Chondrocyte (in vitro differentiated cells): ENCODE measurements around the gene FBXO17. TPM values are rescaled to one million over a fixed set of nuclear protein-coding genes. Genes with fewer than 3 reads are reported as not detected.
A peak's percentile ranks its signal among the peaks of the same experiment; 100 is the strongest.

Experiments used
- DNase-seq: peaks from one replicate; pipeline ENCODE4 v3.0.0; 2021; ENCODE audit warnings: mixed read lengths, low spot score
- H3K27ac Mint-ChIP-seq: one replicate; pipeline ENCODE4 v1.8.0; 2021; ENCODE audit warnings: mild to moderate bottlenecking, moderate library complexity, mixed read lengths; ENCODE audit not compliant: unreplicated experiment
- H3K27me3 Mint-ChIP-seq: 2 replicates; pipeline ENCODE4 v1.8.0; 2021; ENCODE audit warnings: low read depth, mixed read lengths
- H3K36me3 Mint-ChIP-seq: 2 replicates; pipeline ENCODE4 v1.8.0; 2021; ENCODE audit warnings: low read depth, mixed read lengths
- H3K4me1 Mint-ChIP-seq: 2 replicates; pipeline ENCODE4 v1.8.0; 2021; ENCODE audit warnings: low read depth, mild to moderate bottlenecking, mixed read lengths
- H3K4me3 Mint-ChIP-seq: one replicate; pipeline ENCODE4 v1.8.0; 2021; ENCODE audit warnings: mild to moderate bottlenecking, moderate library complexity, mixed read lengths; ENCODE audit not compliant: unreplicated experiment
- H3K9me3 Mint-ChIP-seq: 2 replicates; pipeline ENCODE4 v1.8.0; 2021; ENCODE audit warnings: low read depth, mixed read lengths
- total RNA-seq: library from RNA; stranded (reverse); gene quantifications from 3 replicates; pipeline ENCODE4 v1.2.1, GENCODE V29; 2021
- TF ChIP-seq, protein P1 (sequence below): fragments of 200-600 bp; sonication (generic); IDR thresholded peaks from 2 replicates; pipeline ENCODE4 v1.5.0; 2021; ENCODE audit warnings: antibody characterized with exemption, mild to moderate bottlenecking, moderate library complexity

Gene FBXO17
- total RNA-seq, 1 donor from 2014 or later: 40.2 TPM

DNA sequence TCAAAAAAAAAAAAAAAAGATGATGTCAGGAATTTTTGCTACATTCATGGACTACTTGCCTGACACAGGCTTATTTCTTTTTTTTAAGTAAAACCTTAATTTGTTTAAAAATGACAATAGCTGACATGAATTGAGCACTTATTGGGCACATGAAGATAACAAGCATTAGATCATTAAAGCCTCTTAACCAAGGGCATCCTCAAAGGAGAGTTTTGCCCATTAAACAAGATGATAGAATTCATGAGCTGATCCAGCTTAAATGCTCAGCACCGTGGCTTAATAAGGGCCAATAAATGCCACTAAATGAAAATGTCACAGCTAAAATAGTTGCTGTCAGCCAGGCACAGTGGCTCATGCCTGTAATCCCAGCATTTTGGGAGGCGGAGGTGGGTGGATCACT lies 19.3 kb downstream of the FBXO17 start:
- TF ChIP-seq, protein P1, sequence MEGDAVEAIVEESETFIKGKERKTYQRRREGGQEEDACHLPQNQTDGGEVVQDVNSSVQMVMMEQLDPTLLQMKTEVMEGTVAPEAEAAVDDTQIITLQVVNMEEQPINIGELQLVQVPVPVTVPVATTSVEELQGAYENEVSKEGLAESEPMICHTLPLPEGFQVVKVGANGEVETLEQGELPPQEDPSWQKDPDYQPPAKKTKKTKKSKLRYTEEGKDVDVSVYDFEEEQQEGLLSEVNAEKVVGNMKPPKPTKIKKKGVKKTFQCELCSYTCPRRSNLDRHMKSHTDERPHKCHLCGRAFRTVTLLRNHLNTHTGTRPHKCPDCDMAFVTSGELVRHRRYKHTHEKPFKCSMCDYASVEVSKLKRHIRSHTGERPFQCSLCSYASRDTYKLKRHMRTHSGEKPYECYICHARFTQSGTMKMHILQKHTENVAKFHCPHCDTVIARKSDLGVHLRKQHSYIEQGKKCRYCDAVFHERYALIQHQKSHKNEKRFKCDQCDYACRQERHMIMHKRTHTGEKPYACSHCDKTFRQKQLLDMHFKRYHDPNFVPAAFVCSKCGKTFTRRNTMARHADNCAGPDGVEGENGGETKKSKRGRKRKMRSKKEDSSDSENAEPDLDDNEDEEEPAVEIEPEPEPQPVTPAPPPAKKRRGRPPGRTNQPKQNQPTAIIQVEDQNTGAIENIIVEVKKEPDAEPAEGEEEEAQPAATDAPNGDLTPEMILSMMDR: no peak
- H3K9me3 Mint-ChIP-seq: no peaks in the 10 kb centered on the region
- H3K36me3 Mint-ChIP-seq: peaks cover 10% of the 10 kb centered on the region
- peaks cover 16% of the 10 kb centered on the region for H3K4me1 Mint-ChIP-seq
- H3K27ac Mint-ChIP-seq: no peak overlapping the region
- DNase-seq: no peak
- H3K27me3 Mint-ChIP-seq: no peaks in the 10 kb centered on the region
- H3K4me3 Mint-ChIP-seq: no peak overlapping the region

DNA sequence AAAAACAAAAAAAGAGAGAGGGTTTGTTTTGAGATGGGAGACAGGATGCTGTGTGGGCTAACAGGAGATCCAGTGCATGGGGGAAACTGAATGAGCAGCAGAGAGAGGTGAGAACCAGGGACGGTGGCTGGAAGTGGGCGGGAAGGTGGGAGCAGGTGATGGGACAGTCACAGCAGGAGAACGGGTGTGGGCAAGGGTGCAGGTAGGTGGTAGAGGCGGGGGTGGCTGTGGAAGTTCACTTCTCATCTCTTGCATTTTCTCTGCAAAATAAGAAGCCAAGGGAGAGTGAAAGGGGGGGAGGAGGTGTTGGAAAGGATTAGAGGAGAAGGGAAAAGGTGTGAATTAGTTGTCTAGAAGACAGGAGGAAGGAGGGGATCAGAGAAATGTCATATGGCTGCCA lies 21.9 kb downstream of the FBXO17 start:
- no peak overlapping the region for H3K4me3 Mint-ChIP-seq
- TF ChIP-seq, protein P1: no peak
- no peak overlapping the region for H3K27ac Mint-ChIP-seq
- DNase-seq: no peak
- H3K9me3 Mint-ChIP-seq: no peaks in the 10 kb centered on the region
- H3K36me3 Mint-ChIP-seq: peaks cover 10% of the 10 kb centered on the region
- H3K4me1 Mint-ChIP-seq: peaks cover 25% of the 10 kb centered on the region
- no peaks in the 10 kb centered on the region for H3K27me3 Mint-ChIP-seq

DNA sequence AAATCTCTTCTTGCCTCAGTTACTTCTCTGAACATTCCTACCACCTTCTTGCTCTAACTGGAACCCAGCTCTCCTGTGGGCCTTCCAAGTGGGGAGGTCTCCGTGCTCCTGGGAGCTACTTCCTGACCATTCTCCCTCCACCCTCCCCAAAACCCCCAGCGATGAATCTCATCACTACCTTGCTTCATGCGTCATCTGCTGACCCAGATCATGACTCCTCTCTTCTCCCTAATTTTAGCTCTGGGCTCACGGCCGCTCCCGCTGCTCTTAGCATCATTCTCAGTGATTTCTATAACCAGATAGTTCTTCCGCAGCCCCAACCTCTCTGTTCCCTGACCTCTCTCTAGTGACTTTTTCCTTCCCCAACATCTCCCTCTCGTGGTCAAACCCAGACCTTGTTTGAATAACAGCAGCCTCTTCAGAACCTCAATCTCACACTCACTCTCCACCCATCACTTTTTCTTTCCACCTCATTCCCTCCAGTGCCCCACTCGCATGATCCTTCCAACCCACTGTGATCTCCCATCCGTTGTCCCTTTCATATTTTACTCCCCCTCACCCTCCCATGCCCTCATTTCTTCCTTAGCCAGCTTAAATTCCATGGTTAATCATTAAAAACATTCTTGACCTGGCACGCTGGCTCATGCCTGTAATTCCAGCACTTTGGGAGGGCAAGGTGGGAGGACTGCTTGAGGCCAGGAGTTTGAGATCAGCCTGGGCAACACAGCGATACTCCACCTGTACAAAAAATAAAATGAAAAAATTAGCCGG lies 23.0 kb downstream of the FBXO17 start:
- peaks cover 10% of the 10 kb centered on the region for H3K36me3 Mint-ChIP-seq
- peak overlapping the region; percentile 83 for H3K27ac Mint-ChIP-seq
- H3K4me3 Mint-ChIP-seq: peak overlapping the region; percentile 38
- H3K4me1 Mint-ChIP-seq: peaks cover 25% of the 10 kb centered on the region
- TF ChIP-seq, protein P1: peak; percentile 67
- no peak for DNase-seq
- no peaks in the 10 kb centered on the region for H3K27me3 Mint-ChIP-seq
- no peaks in the 10 kb centered on the region for H3K9me3 Mint-ChIP-seq

DNA sequence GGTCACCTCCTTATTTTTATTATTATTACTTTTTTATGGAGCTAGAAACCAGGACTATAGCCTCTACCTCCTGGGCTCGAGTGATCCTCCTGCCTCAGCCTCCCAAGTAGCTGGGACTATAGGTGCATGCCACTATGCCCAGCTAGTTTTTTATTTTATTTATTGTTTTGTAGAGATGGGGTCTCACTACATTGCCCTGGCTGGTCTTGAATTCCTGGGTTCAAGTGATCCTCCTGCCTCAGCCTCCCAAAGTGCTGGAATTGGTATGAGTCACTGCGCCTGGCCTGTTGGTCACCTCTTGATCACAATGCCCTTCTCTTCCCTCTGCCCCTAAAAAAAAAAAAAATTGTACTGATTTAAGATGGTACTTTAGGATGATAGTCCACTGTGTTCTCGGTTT lies 24.4 kb downstream of the FBXO17 start:
- H3K36me3 Mint-ChIP-seq: peaks cover 13% of the 10 kb centered on the region

DNA sequence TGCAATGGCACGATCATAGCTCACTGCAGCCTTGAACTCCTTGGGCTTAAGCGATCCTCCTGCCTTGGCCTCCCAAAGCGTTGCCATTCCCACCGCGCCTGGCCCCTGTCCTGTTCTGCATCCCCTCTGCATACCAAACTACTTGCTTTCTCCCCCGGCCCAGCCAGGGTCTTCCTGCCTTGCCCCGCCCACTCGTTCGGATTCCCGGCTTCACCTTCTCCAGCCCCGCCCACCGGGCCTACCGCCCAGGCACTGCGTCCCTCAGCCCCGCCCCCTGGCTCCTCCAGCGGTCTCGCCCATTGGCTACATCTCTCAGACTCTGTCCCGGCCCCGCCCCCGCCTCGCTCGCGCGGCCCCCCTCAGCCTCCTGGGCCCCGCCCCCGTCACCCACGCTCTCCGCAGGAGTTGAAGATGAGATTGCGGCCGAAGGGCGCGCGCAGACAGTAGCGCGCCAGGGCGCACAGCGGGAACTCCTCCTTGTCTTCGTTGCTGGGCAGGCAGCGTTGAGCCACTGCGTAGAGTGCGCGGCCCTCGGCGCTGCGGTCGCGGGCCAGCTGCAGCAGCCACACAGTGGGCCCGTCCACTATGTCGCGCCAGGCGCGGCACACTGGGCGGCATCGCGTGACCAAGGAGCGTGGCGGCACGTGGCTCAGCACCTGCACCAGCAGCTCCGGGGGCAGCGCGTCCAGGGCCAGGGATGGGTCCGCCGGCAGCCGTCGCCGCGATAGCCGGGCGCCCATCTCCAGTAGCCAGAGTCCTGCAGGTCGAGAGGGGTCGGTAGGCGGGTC lies 25.8 kb downstream of the FBXO17 start:
- Mint-ChIP-seq H3K36me3 (peaks cover 15% of the 10 kb centered on the region), H3K9me3 (no peaks in the 10 kb centered on the region), H3K4me1 (peaks cover 25% of the 10 kb centered on the region), H3K27me3 (no peaks in the 10 kb centered on the region), H3K4me3 (peak overlapping the region; percentile 65), H3K27ac (peak overlapping the region; percentile 66)
- TF ChIP-seq, protein P1: no peak
- DNase-seq: peak; percentile 95

More for the DNA sequence above, 24.4 kb downstream of the FBXO17 start:
- no peaks in the 10 kb centered on the region for H3K9me3 Mint-ChIP-seq
- H3K4me1 Mint-ChIP-seq: peaks cover 25% of the 10 kb centered on the region
- H3K27ac Mint-ChIP-seq: no peak overlapping the region
- no peaks in the 10 kb centered on the region for H3K27me3 Mint-ChIP-seq
- DNase-seq: no peak
- TF ChIP-seq, protein P1: no peak
- no peak overlapping the region for H3K4me3 Mint-ChIP-seq
